GM21723 (cell line): ENCODE results near the gene ROCK2.

Experiments
- ATAC-seq: cut with Tn5 transposase; IDR thresholded peaks from one replicate; pipeline ENCODE4 v1.9.1; 2021; ENCODE audit warnings: mild to moderate bottlenecking, moderate library complexity; ENCODE audit not compliant: unreplicated experiment

ROCK2 gene

DNA sequence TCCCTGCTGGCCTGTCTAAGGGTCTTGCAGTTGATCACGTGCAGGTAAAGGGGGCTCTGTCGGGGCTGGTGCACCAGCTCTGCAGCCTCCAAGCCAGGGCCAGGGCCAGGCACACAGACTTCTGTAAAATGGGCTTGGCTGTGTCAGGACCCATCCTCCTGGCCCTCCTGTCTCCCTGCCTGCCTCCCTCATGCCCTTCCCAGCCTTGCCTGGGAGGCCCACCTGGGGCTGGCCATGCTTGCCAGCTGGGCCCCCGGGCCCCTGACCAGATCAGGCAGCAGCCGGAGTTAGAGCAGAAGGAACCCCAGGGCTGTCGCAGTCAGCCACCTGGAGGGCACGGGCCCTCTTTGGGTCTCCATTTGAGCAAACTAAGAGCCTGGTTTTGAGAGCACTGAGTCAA is 187.1 kb downstream of the ROCK2 start:
- no peak for ATAC-seq

DNA sequence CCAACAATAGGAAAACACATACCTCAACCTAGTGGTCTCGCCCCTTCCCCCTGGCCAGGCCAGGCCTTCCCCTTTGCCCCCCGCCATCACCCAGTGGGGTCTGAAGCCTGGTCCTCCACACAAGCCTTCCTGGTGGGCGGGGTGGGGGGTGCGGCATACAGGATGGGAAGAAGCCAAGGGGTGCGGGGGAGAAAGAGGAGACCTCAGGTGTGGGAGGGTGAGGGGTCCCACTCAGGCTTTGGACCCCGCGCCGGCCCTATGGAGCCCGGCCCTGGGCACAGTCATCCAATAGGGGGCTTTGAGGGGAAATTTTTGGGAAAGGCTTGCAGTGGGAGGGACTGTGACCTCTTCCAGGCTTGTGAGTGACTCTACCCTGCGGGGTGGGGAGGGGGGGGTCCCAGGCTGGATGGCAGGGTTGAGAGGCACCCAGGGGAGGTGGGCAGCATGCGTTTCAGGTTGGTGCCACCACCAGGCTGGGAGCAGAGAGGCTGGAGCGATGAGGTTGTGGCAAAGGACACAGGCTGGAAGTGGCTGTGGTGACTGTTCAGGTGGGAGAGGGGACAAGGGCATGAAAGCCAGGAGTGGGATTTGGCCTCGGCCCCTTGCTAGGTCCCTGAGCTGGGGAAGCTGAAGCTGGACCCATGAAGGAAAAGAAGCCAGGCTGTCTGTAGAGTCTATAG is 187.9 kb downstream of the ROCK2 start:
- no peak for ATAC-seq

DNA sequence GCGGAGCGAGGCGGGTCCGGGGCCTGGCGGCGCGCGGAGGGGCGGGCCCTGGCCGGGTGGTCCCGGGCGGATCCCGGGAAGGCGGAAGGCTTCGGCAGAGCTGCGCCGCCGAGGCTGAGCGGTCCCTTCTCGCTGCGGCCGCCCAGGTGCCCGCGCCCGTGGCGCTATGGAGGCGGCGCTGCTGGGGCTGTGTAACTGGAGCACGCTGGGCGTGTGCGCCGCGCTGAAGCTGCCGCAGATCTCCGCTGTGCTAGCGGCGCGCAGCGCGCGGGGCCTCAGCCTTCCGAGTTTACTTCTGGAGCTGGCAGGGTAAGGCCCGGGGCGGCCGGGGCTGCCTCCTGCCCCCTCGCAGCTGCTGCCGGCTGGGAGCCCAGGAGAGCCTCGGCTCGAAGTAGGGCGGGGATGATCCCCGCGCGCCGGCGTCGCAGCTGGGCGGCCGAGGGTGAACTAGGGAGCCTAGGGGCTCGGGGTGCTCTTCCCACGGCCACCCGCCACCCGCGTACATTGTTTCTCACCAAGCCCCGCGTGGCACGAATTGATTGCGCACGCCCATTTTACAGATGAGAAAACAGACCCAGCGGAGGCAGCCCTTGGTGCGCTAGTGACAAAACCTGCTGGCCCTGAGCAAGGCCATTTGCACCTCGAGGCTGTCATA is 188.9 kb downstream of the ROCK2 start, which contains the start of gene SLC66A3:
Gene SLC66A3, plus strand, starts transcription at position 87 of the 655 bp plus-strand sequence. Its CDS starts 80 bp downstream, at position 167.
- ATAC-seq, result peak; percentile 79

DNA sequence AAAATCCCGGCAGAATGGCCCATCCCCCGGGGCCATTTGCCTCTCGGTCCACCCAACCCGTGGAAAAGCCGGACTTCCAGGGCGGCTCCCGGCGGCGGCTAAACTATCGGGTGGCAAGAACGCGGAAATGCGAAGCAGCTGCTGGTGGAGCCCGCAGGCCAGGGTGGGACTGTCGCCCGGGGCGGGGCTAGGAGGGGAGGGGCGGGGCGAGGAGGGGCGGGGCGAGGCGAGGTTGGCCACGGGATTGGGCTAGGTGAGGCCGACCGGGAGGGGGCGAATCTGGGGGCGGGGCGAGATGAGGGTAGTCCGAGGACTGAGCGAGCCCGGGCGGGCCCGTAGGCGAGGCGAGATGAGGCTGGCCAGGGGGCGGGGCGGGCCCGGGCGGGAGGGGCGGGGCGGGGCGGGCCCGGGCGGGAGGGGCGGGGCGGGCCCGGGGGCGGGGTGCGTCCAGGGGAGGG is 189.5 kb downstream of the ROCK2 start:
- peak; percentile 71 for ATAC-seq

DNA sequence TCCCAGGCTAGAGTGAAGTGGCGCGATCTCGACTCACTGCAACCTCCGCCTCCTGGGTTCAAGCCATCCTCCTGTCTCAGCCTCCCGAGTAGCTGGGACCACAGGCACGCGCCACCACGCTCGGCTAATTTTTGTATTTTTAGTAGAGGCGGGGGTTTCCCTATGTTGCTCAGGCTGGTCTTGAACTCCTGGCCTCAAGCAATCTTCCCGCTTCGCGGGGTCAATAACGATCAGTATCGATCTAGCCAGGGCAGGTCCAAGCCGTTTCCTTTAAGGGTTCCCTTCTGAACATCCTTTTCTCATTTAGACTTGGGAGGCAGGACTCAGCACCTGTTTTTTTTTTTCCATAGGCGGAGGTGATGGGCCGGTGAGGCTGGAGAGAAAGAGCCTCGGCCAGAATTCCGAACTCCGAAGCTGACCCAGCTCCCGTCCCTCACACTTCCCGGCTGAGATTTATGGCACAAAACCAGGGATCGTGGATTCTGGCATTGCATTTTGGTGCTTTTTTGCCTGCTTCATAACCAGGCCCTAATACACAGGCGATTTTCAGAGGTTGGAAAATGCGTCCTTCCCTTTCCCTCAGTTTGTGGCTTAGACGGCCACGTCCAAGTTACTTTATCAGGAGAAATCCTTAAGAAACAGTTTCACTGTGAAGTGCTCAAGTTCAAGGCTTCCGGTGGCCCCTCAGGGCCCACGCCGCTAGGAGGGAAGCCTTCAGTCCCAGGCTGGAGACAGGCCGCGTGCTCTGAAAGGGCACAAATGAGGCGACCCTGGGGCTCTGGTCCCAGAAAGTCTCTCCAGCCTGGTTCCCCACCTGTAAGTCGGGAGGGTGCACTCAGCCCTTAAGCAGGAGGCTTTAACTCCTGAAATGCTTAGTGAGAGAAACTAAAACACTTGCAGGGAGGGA is 190.2 kb downstream of the ROCK2 start:
- peak; percentile 22 for ATAC-seq

DNA sequence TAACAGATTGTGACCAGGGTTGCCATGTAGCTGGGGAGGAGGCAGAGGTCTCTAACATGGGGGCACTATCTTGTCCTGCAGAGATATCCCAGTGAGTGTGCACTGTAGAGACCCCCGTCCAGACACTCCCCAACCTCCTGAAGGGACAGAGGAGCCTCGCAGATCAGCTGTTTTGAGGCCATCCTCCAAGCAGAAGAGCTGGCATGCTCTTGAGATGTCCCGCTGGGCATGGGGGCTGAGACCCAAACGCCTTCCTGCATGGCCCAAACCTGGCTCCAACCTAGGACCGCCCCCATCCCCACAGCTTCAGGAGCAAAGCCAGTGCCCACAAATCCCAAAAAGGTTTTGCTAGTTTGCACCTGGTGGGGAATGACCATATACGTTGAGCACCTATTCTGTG is 191.8 kb downstream of the ROCK2 start:
- ATAC-seq, result no peak

DNA sequence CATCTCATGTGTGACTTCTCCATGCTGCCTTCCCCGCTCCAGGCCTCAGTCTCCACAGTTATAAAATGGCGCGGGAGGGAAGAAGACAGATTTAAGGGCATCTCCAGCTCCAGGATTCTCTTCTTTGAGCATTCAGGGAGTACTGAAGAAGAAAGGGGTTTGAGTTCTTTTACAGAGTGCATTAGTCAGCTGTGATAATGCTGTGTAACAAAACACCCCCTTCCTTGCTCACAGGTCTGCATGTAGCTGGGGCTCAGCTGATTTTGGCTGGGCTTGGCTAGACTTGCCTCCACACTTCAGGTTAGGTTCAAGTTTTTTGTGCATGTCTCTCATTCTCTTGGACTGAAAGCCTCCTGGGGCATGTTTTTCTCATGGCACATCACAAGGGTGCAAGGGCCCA is 197.2 kb downstream of the ROCK2 start:
- no peak for ATAC-seq

DNA sequence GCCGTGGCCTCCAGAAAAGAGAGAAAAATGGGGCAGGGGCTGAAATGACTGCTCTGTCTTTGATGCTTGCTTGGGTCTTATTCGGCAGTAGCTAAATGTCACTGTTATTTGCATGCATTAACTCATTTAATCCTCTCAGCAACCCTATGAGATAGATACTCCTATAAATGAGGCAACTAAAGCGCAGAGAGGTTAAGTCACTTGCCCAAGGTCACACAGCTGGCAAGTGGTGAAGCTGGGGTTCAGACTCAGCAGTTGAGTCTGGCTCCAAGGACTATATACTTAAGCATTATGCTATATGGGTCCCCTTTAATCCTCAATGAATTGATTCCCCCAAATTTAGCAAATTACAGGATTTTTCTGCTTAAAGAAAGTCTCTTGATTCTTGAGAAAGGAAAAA is 198.4 kb downstream of the ROCK2 start:
- no peak for ATAC-seq

DNA sequence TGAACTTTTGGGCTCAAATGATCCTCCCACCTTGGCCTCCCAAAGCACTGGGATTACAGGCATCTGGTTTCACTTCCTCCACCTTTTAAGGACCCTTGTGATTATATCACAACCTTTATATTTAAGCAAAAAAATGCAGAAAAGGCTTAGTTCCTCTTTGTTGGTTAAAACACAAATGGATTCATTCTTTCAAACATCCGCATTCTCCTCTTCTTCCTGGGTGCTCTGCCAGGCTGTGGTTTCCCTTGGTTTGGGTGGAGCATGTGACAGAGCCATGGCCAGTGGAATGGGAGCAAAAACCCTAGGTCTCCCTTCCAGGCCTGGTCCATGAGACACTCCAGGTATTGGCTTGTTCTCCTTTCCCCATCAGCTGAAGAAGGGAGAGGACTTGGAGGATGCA is 199.1 kb downstream of the ROCK2 start:
- ATAC-seq, result no peak

DNA sequence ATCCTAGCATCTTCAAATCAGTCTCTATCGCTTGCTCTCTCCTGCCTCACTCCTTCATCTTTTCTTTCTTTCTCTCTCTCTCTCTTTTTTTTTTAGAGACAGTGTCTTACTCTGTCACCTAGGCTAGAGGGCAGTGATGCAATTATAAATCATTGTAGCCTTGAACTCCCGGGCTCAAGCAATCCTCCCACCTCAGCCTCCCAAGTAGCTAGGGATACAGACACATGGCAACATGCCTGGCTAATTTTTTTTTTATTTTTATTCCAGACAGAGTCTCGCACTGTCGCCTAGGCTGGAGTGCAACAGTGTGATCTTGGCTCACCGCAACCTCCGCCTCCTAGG is 199.7 kb downstream of the ROCK2 start:
- no peak for ATAC-seq

DNA sequence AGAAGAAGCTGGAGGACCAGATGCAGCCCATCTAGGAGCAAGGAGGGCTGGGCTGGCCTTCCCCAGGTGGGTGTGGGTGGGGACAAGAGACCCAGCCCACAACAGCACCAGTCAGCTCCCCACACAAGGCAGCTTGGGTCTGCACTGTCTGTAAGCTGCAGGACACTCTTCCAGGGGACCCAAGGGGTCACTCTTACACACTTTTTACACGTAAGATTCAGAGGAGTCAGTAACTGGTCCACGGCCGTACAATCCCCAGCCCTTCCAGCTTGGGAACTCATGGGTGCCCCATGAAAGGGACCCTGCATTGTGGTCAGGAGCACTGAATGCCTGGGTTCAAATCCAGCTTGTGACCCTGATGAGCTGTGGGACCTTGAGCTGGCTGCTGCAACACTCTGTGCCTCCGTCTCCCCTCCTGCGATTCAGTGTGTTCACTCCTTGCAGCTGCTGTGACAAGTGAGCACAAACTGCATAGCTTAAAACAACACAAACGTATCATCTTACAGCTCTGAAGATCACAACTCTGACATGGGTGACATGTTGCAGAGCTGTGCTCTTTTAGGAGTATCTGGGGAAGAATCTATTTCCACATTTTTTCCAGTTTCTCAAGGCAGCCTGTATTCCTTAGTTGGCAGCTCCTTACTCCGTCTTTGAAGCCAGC is 200.2 kb downstream of the ROCK2 start:
- ATAC-seq, result no peak

DNA sequence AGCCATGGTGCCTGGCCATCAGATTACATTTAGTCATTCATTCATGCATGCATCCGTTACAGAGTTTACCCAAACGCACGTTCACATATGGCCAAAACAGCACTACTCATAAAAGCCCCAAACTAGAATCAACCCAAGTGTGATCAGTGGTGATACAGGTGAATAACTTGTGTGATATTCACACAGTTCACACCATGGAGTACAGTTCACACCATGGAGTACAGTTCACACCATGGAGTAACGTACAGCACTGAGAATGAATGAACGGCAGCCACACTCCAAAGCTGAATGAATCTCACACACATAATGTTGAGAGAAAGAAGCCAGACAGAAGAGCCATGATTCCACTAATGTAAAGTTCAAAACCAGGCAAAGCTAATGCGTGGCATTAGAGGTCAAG is 201.4 kb downstream of the ROCK2 start:
- no peak for ATAC-seq

DNA sequence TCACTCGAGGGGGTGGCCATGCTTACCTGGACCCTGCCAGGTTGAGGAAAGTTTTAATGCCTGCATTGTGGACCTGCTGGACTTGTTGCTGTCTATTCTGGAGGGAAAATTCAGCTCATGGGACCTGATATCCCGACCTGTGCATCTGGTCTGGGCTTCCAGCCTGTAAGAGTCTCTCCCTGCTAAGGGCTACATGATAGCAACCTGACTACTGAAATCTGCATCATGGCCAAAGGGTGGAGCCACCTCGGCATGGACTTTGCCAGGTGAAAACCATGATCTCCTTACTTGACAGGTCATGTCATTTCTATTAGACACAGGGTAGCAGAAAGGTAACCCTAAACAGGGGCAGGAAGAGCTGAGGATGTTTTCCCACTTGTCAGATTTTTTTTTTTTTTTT is 202.1 kb downstream of the ROCK2 start:
- no peak for ATAC-seq

DNA sequence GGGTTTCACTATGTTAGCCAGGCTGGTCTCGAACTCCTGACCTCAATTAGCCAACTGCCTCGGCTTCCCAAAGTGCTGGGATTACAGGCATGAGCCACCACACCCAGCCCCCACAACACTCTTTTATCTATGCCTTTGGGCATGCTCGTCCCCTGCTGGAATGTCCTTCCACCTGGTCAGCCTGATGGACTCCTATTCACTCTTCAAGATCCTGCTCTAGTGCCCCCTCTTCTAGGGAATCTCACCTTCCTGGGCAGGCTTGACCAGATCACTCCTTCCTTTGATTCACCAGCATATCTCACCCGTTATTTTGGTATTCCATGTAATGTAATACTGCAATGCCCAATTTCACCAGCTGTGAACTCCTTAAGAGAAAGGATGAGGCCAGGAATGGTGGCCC is 203.1 kb downstream of the ROCK2 start:
- no peak for ATAC-seq

DNA sequence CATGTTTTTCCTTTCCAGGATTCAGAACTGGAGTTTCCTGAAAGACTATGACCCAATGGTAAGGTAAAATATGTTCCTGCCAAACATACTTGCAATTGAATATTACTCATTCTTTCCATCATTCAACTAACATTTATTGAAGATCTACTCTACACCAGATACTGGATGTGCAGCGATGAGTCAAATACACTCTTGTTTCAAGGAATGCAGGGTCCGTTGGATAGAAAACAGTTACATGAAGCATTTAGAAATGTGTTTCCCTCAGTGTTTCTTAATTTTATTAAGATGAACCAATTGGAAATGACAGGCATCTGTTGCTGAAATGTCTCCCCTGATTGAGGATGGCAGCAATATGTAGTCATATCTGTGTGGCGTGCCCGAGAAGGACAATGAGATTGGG is 203.9 kb downstream of the ROCK2 start:
- no peak for ATAC-seq

DNA sequence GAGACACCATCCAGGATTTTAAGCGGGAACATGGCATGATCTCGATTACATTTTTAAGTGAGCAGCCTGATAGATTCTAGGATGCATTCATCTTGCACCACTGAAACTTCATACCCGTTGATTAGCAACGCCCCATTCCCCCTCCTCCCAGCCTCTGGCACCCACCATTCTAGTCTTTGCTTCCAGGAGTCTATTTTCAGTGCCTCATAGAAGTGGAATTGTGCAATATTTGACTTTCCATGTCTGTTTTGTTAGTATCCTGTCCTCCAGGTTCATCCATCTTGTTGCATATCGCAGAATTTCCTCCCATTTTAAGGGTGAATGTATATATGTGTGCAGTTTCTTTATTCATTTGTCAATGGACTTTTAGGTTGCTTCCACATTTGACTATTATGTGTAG is 210.1 kb downstream of the ROCK2 start:
- no peak for ATAC-seq

DNA sequence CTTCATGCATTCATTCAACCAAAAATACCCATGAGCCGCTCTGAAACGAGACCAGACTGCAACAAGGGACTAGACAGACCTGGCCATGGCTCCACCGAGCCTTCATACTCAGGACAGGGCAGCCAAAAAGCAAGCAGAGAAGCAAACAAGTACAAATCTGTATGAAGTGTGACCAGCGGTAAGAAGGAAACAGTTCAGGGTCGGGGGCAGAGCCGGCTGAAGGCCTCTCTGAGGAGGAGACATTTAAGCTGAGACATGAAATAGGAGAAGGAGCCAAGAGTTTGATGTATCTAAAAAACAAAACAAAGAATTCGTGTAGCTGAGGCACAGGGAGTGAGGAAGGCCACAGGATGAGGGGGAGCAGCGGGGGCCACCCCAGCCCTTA is 210.5 kb downstream of the ROCK2 start:
- no peak for ATAC-seq

DNA sequence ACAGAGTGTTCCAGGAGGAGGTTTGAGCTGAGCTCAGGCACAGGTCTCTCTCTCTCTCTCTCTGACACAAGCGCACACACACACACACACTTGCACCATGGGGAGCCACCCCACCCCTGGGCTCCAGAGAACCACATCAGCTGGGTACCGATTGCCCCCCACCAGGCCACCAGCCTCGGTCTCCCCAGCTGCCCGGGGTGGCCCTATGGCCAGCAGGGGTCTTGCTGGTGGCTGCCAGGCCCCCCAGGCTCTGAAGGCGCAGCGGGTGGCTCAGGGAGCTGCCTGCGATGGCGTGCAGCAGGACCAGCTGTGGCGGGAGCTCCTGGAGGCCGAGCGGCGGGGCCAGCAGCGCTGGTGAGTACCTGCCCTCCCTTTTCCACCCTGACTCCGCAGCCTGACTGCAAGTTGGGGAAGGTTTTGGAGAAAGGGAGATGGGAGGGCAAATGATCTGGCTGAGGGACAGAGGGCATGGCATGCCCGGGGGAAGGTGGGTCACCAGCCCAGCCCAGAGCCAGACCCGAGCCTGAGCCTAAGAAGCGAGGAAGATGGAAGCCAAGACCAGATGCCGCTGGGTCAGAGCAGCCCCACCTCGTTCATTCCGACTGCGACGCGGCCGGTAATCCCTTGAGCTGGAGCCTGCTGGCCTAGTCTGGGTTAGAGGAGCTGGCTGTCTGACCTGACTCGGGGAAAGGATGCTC is 211.0 kb downstream of the ROCK2 start:
- no peak for ATAC-seq

DNA sequence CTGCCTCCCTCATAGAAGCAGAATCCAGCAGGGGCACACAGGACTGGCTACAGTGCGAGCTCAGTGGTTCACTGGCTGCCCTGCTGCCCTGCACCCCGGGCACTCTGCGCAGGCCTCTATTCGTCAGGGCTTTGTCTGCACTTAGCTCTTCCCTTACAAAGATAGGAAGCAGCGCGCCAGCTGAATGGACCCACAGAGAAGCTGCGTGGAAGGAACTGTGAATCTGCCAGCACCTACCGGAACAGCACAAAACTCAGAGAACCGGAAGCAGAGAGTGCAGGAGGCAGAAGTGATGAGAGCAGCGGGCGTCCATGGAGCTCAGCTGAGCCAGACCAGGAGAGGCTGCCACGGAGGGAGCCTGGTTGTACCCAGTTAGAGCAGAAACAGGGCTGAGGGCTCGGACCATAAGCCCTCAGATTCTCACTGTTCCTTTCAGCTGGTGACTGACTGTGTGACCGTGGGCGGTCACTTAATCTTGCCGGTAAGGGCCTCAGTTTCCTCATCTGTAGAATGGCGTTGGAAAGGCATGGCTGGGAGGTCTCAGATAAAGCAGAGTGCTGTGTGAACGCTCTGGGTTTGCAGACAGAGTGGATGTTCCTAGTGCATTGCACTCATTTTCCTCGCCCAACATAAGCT is 212.3 kb downstream of the ROCK2 start:
- ATAC-seq, result no peak
